Tibial nerve (tissue), 4 donors: Measurements from ENCODE around the gene ZNF148.

Experiments used
- CTCF ChIP-seq, 5 experiments: fragments of 200-600 bp in 3 of 5; fragments of 450-650 bp in 2 of 5; sonication (generic) in 3 of 5; IDR thresholded peaks; one replicate each; pipeline ENCODE4 v1.5.1; 2016 to 2019; ENCODE audit warnings: antibody characterized with exemption in 5 of 5, mild to moderate bottlenecking in 3 of 5, moderate library complexity in 2 of 5
- EP300 ChIP-seq, 2 donors: sonication (generic); formaldehyde crosslinking; IDR thresholded peaks; one replicate each; pipeline ENCODE4 v1.6.1; 2017; ENCODE audit warnings: antibody characterized with exemption in 2 of 2, mild to moderate bottlenecking in 1 of 2
- POLR2A ChIP-seq, 2 donors: fragments of 450-650 bp; IDR thresholded peaks; one replicate each; pipeline ENCODE4 v1.6.1; 2017; ENCODE audit warnings: antibody characterized with exemption in 2 of 2, mild to moderate bottlenecking in 2 of 2, moderate library complexity in 2 of 2

GRCh38 chr3:125374501-125374995 is 577 bp downstream of the ZNF148 start:
- TF ChIP-seq CTCF (IDR thresholded peaks at IDR 0.05) (no peak), POLR2A (IDR thresholded peaks at IDR 0.05) (no peak), EP300 (IDR thresholded peaks at IDR 0.05) (no peak)
